ENCODE data around the gene NUDT3.
"Not testable (repeated sequence)": the region's sequence is repeated elsewhere in the genome, so short reads cannot be mapped to it uniquely, and the experiment has no call there.

Gene NUDT3

GRCh38 chr6:34391786-34392496 lies 528 bp downstream of the NUDT3 start:
- peak; percentile 42 for DNase-seq

GRCh38 chr6:34391473-34391785 lies 1.0 kb downstream of the NUDT3 start:
- DNase-seq: no peak

GRCh38 chr6:34390531-34391472 lies 1.7 kb downstream of the NUDT3 start:
- peak; percentile 25 for DNase-seq

- DNase-seq: no peak
These were observed 3.4 kb downstream of the NUDT3 start for GRCh38 chr6:34389034-34389433.

GRCh38 chr6:34388421-34388820 lies 4.0 kb downstream of the NUDT3 start:
- no peak for DNase-seq

- no peak for DNase-seq
These were observed 5.9 kb downstream of the NUDT3 start for GRCh38 chr6:34386316-34387137.

- no peak for DNase-seq
These were observed 6.7 kb downstream of the NUDT3 start for GRCh38 chr6:34385793-34386195.

- DNase-seq: no peak
These were observed 7.9 kb downstream of the NUDT3 start for GRCh38 chr6:34384321-34385153.

GRCh38 chr6:34383656-34384320 lies 8.7 kb downstream of the NUDT3 start:
- no peak for DNase-seq

- no peak for DNase-seq
These were observed 9.3 kb downstream of the NUDT3 start for GRCh38 chr6:34383161-34383631.

- DNase-seq: no peak
These were observed 11.4 kb downstream of the NUDT3 start for GRCh38 chr6:34381081-34381480.

- no peak for DNase-seq
These were observed 14.0 kb downstream of the NUDT3 start for GRCh38 chr6:34378470-34378869.

GRCh38 chr6:34377984-34378383 lies 14.5 kb downstream of the NUDT3 start:
- DNase-seq: no peak

- not testable (repeated sequence) for DNase-seq
These were observed 14.9 kb downstream of the NUDT3 start for GRCh38 chr6:34377571-34377970.

GRCh38 chr6:34375833-34376232 lies 16.6 kb downstream of the NUDT3 start:
- no peak for DNase-seq

- DNase-seq: no peak
These were observed 18.0 kb downstream of the NUDT3 start for GRCh38 chr6:34374508-34374907.

GRCh38 chr6:34374069-34374468 lies 18.4 kb downstream of the NUDT3 start:
- DNase-seq: no peak

- DNase-seq: no peak
These were observed 19.0 kb downstream of the NUDT3 start for GRCh38 chr6:34373511-34373910.

- DNase-seq: not testable (repeated sequence)
These were observed 20.6 kb downstream of the NUDT3 start for GRCh38 chr6:34371865-34372264.

GRCh38 chr6:34370361-34370760 lies 22.1 kb downstream of the NUDT3 start:
- no peak for DNase-seq

- no peak for DNase-seq
These were observed 23.1 kb downstream of the NUDT3 start for GRCh38 chr6:34369385-34369784.

GRCh38 chr6:34366639-34366921 lies 25.9 kb downstream of the NUDT3 start:
- no peak for DNase-seq
